ENCODE data around the gene SERINC3. TPM values are rescaled to one million over a fixed set of nuclear protein-coding genes. Genes with fewer than 3 reads are reported as not detected.

SERINC3 gene
- total and polyA plus RNA-seq, 2 donors (not counting 3 experiments of a cell fraction or from before 2014, with no cell fraction given), result 83.7 to 177 TPM

GRCh38 chr20:44571362-44571988 is 49.6 kb upstream of the SERINC3 start:
- no peaks in the 10 kb centered on the region for H3K9me3 ChIP-seq (replicated peaks; ENCODE audit: control insufficient read depth, insufficient read depth, low read length)
- peaks cover 18% of the 10 kb centered on the region for H3K4me1 ChIP-seq (ENCODE audit: control insufficient read depth, extremely low read depth, insufficient read depth, low read length)
- dilution Hi-C loops (cut with MboI; ENCODE audit: extremely low pct_ligation_motif_present, low sequenced_read_pairs), result no loop called here
- H3K9ac ChIP-seq (replicated peaks; ENCODE audit: extremely low read depth, insufficient read depth, low read length), result no peak overlapping the region
- DNase-seq (ENCODE audit: low read depth, low spot score), result no peak
- BruUV-seq (replicated peaks), result no TSS peak
- FAIRE-seq, result no peak
- no peak overlapping the region for H3K4me2 ChIP-seq (ENCODE audit: insufficient read depth, low read length)
- no peaks in the 10 kb centered on the region for H3K27me3 ChIP-seq (ENCODE audit: control insufficient read depth in 2 of 2, insufficient read depth in 2 of 2, low read length in 2 of 2)
- no peaks in the 10 kb centered on the region for H3K36me3 ChIP-seq (ENCODE audit: control insufficient read depth in 2 of 2, extremely low read depth in 1 of 2, insufficient read depth in 2 of 2, low read length in 2 of 2)
- H3K79me2 ChIP-seq (ENCODE audit: control insufficient read depth, insufficient read depth, low read length), result peaks cover 3% of the 10 kb centered on the region
- no peak overlapping the region for H3K4me3 ChIP-seq (replicated peaks in 1 of 3; ENCODE audit: insufficient read depth in 1 of 3, low read depth in 1 of 3, low read length in 3 of 3)
- no peaks in the 10 kb centered on the region for H3K9me1 ChIP-seq (replicated peaks; ENCODE audit: control insufficient read depth, extremely low read depth, insufficient read depth, low read length)
- no peaks in the 10 kb centered on the region for H4K20me1 ChIP-seq (replicated peaks; ENCODE audit: control insufficient read depth, extremely low read depth, insufficient read depth, low read length)
- intact Hi-C loops (cut with micrococcal nuclease), result no loop called here
- TF ChIP-seq, protein P1, sequence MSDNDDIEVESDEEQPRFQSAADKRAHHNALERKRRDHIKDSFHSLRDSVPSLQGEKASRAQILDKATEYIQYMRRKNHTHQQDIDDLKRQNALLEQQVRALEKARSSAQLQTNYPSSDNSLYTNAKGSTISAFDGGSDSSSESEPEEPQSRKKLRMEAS (IDR thresholded peaks at IDR 0.05; ENCODE audit: insufficient read depth, insufficient read length), result no peak
- TF ChIP-seq JUN (IDR thresholded peaks at IDR 0.05; ENCODE audit: borderline replicate concordance, insufficient read depth, insufficient read length, low read depth), result no peak
- TF ChIP-seq MYC (IDR thresholded peaks at IDR 0.05; ENCODE audit: low read depth, low read length), result no peak
- no peak for TF ChIP-seq CTCF (IDR thresholded peaks at IDR 0.05; ENCODE audit: extremely low read depth in 1 of 2, insufficient read depth in 1 of 2, low read depth in 1 of 2, low read length in 2 of 2)
- TF ChIP-seq EZH2 (IDR thresholded peaks at IDR 0.05; ENCODE audit: borderline replicate concordance, low read depth, low read length, severe bottlenecking), result no peak
- H2AFZ ChIP-seq (ENCODE audit: low read depth, low read length), result no peak overlapping the region
- CTCF ChIA-PET, result interaction anchor here (1.5 kb wide), 1 partner anchor 14 kb away, joined by 7 read pairs; no protein-coding TSS in a partner anchor
- no peak overlapping the region for H3K27ac ChIP-seq (ENCODE audit: insufficient read depth, low read depth, low read length)
- POLR2A ChIA-PET, result interaction anchor here (0.6 kb wide), 1 partner anchor 30 kb away, joined by 4 read pairs; no protein-coding TSS in a partner anchor

Measured in endothelial cell of umbilical vein (primary cell).